ENCODE results near the gene HLA-E. TPM values are rescaled to one million over a fixed set of nuclear protein-coding genes. Genes with fewer than 3 reads are reported as not detected.
A peak's percentile ranks its signal among the peaks of the same experiment; 100 is the strongest.

HLA-E gene
- total and polyA plus RNA-seq, 2 donors (not counting 1 experiment from before 2014, with no cell fraction given), result 1,043 to 1,174 TPM

DNA sequence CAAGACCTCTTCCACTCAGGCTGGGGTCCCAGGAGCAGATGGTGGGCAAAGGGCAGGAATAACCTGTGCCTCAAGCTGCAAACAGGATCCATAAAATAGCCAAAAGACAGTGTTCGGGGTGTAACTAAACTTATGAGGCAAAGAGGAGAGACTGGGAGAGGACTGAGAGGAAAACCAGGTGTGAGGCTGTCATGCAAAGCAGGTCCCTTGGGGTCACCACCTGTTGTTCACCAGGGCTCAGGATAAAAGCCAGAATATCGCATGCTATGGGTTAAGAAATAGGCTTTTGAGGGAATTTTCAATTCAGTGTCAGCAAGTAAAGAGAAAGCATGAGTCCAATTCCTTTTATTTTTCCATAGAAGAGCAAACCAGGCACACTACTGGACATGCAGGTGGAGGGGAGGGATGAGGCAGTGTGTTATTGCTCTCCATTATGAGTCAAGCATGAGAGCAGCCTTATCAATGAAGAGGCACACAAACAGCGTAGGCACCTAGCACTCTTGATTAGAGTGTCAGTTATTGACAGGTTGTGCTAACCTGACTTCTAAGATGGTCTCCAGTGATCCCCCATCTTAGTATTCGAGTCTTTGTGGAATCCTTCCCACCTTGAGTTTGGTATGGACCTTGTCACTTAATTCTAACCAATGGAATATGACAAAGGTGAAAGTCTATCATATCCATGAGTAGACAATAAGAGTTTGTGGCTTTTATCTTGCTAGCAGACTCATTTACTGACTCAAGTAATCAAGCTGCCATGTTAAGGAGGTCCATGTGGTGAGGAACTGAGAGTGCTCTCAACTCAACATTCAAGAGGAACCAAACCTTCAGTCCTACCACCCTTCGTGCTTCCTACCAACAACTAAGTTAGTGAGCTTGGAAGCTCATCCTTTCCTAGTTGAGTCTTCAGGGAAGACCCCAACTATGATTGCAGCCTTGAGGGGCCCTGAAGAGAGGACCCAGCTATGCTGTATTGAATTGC, 18.8 kb downstream of the HLA-E start:
- H3K4me1 Mint-ChIP-seq, result peaks cover 64% of the 10 kb centered on the region
- POLR2A ChIA-PET, result interaction anchor here (0.6 to 3.2 kb wide), 9 partner anchors 9 to 49 kb away, joined by 3 to 18 read pairs (median 8); partner anchors contain the start of gene PRR3
- peak overlapping the region; percentile 75 for H3K4me2 ChIP-seq (replicated peaks; ENCODE audit: low read depth, low read length, poor library complexity, severe bottlenecking)
- H3K27me3 ChIP-seq (replicated peaks in 1 of 4; ENCODE audit: control extremely low read depth in 1 of 4, control insufficient read depth in 3 of 4, insufficient read depth in 4 of 4, low read length in 3 of 4), result no peaks in the 10 kb centered on the region
- CTCF ChIA-PET, result interaction anchor here (0.7 to 11.9 kb wide), 8 partner anchors 12 to 89 kb away, joined by 4 to 140 read pairs (median 10); no protein-coding TSS in a partner anchor
- H3K27ac ChIP-seq (ENCODE audit: low read length in 2 of 2), result peak overlapping the region; percentile 73 to 74
- H3K4me3 ChIP-seq (ENCODE audit: control extremely low read depth in 1 of 5, extremely low read depth in 1 of 5, insufficient read depth in 1 of 5, low read depth in 2 of 5, low read length in 4 of 5), result peak overlapping the region in 4 of 5 experiments; percentile 20 to 64 (median 44)
- no peaks in the 10 kb centered on the region for H3K9me3 ChIP-seq (ENCODE audit: control extremely low read depth in 1 of 3, control insufficient read depth in 2 of 3, insufficient read depth in 1 of 3, low read length in 2 of 3)
- DNase-seq, result peak; percentile 68
- H3K4me1 ChIP-seq (ENCODE audit: control insufficient read depth in 2 of 2, insufficient read depth in 2 of 2, low read length in 2 of 2), result peaks cover 72 to 74% of the 10 kb centered on the region in 2 donors
- H2AFZ ChIP-seq (ENCODE audit: insufficient read depth, low read depth, low read length, poor library complexity, severe bottlenecking), result peak overlapping the region; percentile 43
- peak; percentile 54 for ATAC-seq (ENCODE audit: low read depth)
- peaks cover 23% of the 10 kb centered on the region for H3K79me2 ChIP-seq (ENCODE audit: control insufficient read depth, insufficient read depth, low read length)
- 53% methylated on average over 3 of the region's 5 CpGs for WGBS (ENCODE audit: insufficient coverage)
- H3K27me3 Mint-ChIP-seq, result no peaks in the 10 kb centered on the region
- H3K9me3 Mint-ChIP-seq (ENCODE audit: insufficient read depth), result no peaks in the 10 kb centered on the region
- peak overlapping the region; percentile 68 for H3K4me3 Mint-ChIP-seq
- peak overlapping the region; percentile 49 for H3K9ac ChIP-seq (ENCODE audit: low read length)
- peak overlapping the region; percentile 84 for H3K27ac Mint-ChIP-seq
- H4K20me1 ChIP-seq (ENCODE audit: control insufficient read depth, insufficient read depth, low read length, poor library complexity, severe bottlenecking), result no peaks in the 10 kb centered on the region
- no peak for TF ChIP-seq EZH2 (IDR thresholded peaks at IDR 0.05; ENCODE audit: borderline replicate concordance, insufficient read depth, low read depth, low read length, poor library complexity, severe bottlenecking)
- H3K36me3 ChIP-seq (replicated peaks in 1 of 2; ENCODE audit: control extremely low read depth in 1 of 2, control insufficient read depth in 1 of 2, extremely low read depth in 1 of 2, insufficient read depth in 2 of 2, low read length in 1 of 2), result no peaks in the 10 kb centered on the region
- intact Hi-C loops (cut with micrococcal nuclease), result loop anchor here (1.0 to 2.0 kb wide), 2 partner anchors 8 to 21 kb away; no protein-coding TSS in a partner anchor

GRCh38 chr6:30508890-30509736, 19.8 kb downstream of the HLA-E start:
- TF ChIP-seq EZH2 (IDR thresholded peaks at IDR 0.05; ENCODE audit: borderline replicate concordance, insufficient read depth, low read depth, low read length, poor library complexity, severe bottlenecking) (no peak), CTCF (IDR thresholded peaks at IDR 0.05) (no peak)
- H3K4me1 ChIP-seq (ENCODE audit: control insufficient read depth in 2 of 2, insufficient read depth in 2 of 2, low read length in 2 of 2), result peaks cover 76 to 83% of the 10 kb centered on the region in 2 donors
- peaks cover 67% of the 10 kb centered on the region for H3K4me1 Mint-ChIP-seq

More at GRCh38 chr6:30508890-30509736, 19.8 kb downstream of the HLA-E start:
- Mint-ChIP-seq H3K9me3 (ENCODE audit: insufficient read depth) (no peaks in the 10 kb centered on the region), H3K4me3 (peak overlapping the region; percentile 68), H3K27ac (peak overlapping the region; percentile 84), H3K27me3 (no peaks in the 10 kb centered on the region)
- CTCF ChIA-PET, result interaction anchor here (0.7 to 11.9 kb wide), 12 partner anchors 8 to 214 kb away, joined by 3 to 140 read pairs (median 6); no protein-coding TSS in a partner anchor
- Histone ChIP-seq H4K20me1 (ENCODE audit: control insufficient read depth, insufficient read depth, low read length, poor library complexity, severe bottlenecking) (no peaks in the 10 kb centered on the region), H3K9ac (ENCODE audit: low read length) (peak overlapping the region; percentile 49), H3K79me2 (ENCODE audit: control insufficient read depth, insufficient read depth, low read length) (peaks cover 20% of the 10 kb centered on the region), H3K4me2 (replicated peaks; ENCODE audit: low read depth, low read length, poor library complexity, severe bottlenecking) (peak overlapping the region; percentile 75), H3K27ac (ENCODE audit: low read length in 2 of 2) (peak overlapping the region; percentile 73 to 74), H3K9me3 (ENCODE audit: control extremely low read depth in 1 of 3, control insufficient read depth in 2 of 3, insufficient read depth in 1 of 3, low read length in 2 of 3) (no peaks in the 10 kb centered on the region), H3K36me3 (replicated peaks in 1 of 2; ENCODE audit: control extremely low read depth in 1 of 2, control insufficient read depth in 1 of 2, extremely low read depth in 1 of 2, insufficient read depth in 2 of 2, low read length in 1 of 2) (no peaks in the 10 kb centered on the region), H2AFZ (ENCODE audit: insufficient read depth, low read depth, low read length, poor library complexity, severe bottlenecking) (peak overlapping the region; percentile 37), H3K4me3 (ENCODE audit: control extremely low read depth in 1 of 5, extremely low read depth in 1 of 5, insufficient read depth in 1 of 5, low read depth in 2 of 5, low read length in 4 of 5) (peak overlapping the region; percentile 20 to 74 (median 46)), H3K27me3 (replicated peaks in 1 of 4; ENCODE audit: control extremely low read depth in 1 of 4, control insufficient read depth in 3 of 4, insufficient read depth in 4 of 4, low read length in 3 of 4) (no peaks in the 10 kb centered on the region)
- WGBS (ENCODE audit: insufficient coverage), result 10% methylated on average over 2 of the region's 5 CpGs
- intact Hi-C loops (cut with micrococcal nuclease), result loop anchor here (1.0 to 2.0 kb wide), 3 partner anchors 9 to 20 kb away; no protein-coding TSS in a partner anchor
- peak; percentile 62 for ATAC-seq (ENCODE audit: low read depth)
- POLR2A ChIA-PET, result interaction anchor here (0.6 to 3.2 kb wide), 15 partner anchors 8 to 687 kb away, joined by 3 to 18 read pairs (median 4); partner anchors contain the start of gene PRR3
- peak; percentile 84 for DNase-seq

All from B cell (primary cell).